Fibroblast of mammary gland (primary cell): ENCODE measurements around the gene PRKAR1A.

Experiments
- DNase-seq: peaks from one replicate; pipeline ENCODE4 v3.0.0-alpha.2; 2010; ENCODE audit warnings: low read depth
- H3K4me3 ChIP-seq: 2 replicates; pipeline ENCODE4 v1.5.1; 2011; ENCODE audit warnings: low read depth, mild to moderate bottlenecking, low read length, moderate library complexity; ENCODE audit not compliant: control insufficient read depth
- CTCF ChIP-seq: conservative IDR thresholded peaks from 2 replicates; pipeline ENCODE4 v1.5.1; 2011; ENCODE audit warnings: low read depth, low read length, inconsistent platforms; ENCODE audit not compliant: control insufficient read depth, insufficient read depth

The PRKAR1A gene

GRCh38 chr17:68596411-68596945, 84.2 kb downstream of the PRKAR1A start:
- no peak for TF ChIP-seq CTCF
- no peak overlapping the region for H3K4me3 ChIP-seq
- DNase-seq, result no peak

GRCh38 chr17:68598074-68598473, 85.8 kb downstream of the PRKAR1A start:
- H3K4me3 ChIP-seq, result peak overlapping the region; percentile 78
- no peak for TF ChIP-seq CTCF
- no peak for DNase-seq

- H3K4me3 ChIP-seq, result peak overlapping the region; percentile 78
- no peak for TF ChIP-seq CTCF
- no peak for DNase-seq
Observed at GRCh38 chr17:68598545-68598961, 86.3 kb downstream of the PRKAR1A start.

- TF ChIP-seq CTCF, result no peak
- peak; percentile 97 for DNase-seq
- peak overlapping the region; percentile 78 for H3K4me3 ChIP-seq
Observed at GRCh38 chr17:68599091-68599490, 86.9 kb downstream of the PRKAR1A start.

GRCh38 chr17:68599552-68600066, 87.4 kb downstream of the PRKAR1A start:
- DNase-seq, result no peak
- TF ChIP-seq CTCF, result no peak
- peak overlapping the region; percentile 78 for H3K4me3 ChIP-seq

GRCh38 chr17:68600067-68600930, 88.1 kb downstream of the PRKAR1A start:
- TF ChIP-seq CTCF, result no peak
- peak overlapping the region; percentile 78 for H3K4me3 ChIP-seq
- DNase-seq, result no peak
